NCI-H524 treated with DMSO at 0.1 percent for 48 hours (cell line): ENCODE measurements around the gene ATPAF1.

ENCODE experiments used
- DNase-seq: peaks from one replicate; lab custom pipeline; 2025; lab: John Stamatoyannopoulos, UW

The ATPAF1 gene

GRCh38 chr1:46587069-46587468 is 81.1 kb downstream of the ATPAF1 start:
- DNase-seq = no peak

GRCh38 chr1:46585312-46585938 is 82.7 kb downstream of the ATPAF1 start:
- DNase-seq = no peak

- no peak for DNase-seq
Measured at GRCh38 chr1:46583494-46583893, 84.7 kb downstream of the ATPAF1 start.

GRCh38 chr1:46582972-46583371 is 85.2 kb downstream of the ATPAF1 start:
- DNase-seq = no peak
